ENCODE measurements around the gene STYXL1.
"Not testable (repeated sequence)": the region's sequence is repeated elsewhere in the genome, so short reads cannot be mapped to it uniquely, and the experiment has no call there.

DNA sequence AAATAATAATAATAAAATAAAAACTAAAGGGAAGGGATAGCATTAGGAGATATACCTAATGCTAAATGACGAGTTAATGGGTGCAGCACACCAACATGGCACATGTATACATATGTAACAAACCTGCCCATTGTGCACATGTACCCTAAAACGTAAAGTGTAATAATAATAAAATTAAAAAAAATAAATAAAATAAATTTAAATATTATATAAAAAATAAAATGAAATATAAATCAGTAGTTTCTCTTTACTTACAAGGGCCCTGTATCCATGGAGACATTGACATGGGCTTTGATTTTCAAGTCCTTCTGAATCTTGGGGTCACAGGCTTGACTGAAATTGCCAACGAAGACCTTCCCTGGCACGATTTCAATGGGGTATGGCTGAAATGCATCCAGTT, 42.8 kb downstream of the STYXL1 start:
- TF ChIP-seq CTCF (IDR thresholded peaks at IDR 0.05; ENCODE audit: borderline replicate concordance, extremely low read depth, low read length, poor library complexity, severe bottlenecking); EZH2 (IDR thresholded peaks at IDR 0.05; ENCODE audit: borderline replicate concordance, low read depth, low read length, severe bottlenecking): not testable (repeated sequence)
